AG09319 (cell line): ENCODE results near the gene ZBED4.

Source experiments
- DNase-seq: peaks from one replicate; pipeline ENCODE4 v3.0.0-alpha.2; 2010; ENCODE audit warnings: low read depth; ENCODE audit errors: extremely low read depth
- TF ChIP-seq, protein P1 (sequence below): IDR thresholded peaks from 2 replicates; pipeline ENCODE4 v1.5.1; 2011; ENCODE audit warnings: low read depth, mild to moderate bottlenecking, inconsistent platforms, low read length, moderate library complexity

Gene ZBED4

DNA sequence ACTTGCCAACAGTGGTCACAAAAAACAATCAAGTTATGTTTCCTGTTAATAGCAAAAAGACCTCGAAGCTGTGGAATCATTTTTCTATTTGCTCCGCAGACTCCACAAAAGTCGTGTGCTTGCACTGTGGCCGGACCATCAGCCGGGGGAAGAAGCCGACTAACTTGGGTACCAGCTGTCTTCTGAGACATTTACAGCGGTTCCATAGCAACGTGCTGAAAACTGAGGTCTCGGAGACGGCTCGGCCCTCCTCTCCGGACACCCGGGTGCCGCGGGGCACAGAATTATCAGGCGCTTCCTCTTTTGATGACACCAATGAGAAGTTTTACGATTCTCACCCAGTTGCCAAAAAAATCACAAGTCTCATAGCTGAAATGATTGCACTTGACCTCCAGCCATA, 31.6 kb downstream of the ZBED4 start:
- TF ChIP-seq, protein P1, sequence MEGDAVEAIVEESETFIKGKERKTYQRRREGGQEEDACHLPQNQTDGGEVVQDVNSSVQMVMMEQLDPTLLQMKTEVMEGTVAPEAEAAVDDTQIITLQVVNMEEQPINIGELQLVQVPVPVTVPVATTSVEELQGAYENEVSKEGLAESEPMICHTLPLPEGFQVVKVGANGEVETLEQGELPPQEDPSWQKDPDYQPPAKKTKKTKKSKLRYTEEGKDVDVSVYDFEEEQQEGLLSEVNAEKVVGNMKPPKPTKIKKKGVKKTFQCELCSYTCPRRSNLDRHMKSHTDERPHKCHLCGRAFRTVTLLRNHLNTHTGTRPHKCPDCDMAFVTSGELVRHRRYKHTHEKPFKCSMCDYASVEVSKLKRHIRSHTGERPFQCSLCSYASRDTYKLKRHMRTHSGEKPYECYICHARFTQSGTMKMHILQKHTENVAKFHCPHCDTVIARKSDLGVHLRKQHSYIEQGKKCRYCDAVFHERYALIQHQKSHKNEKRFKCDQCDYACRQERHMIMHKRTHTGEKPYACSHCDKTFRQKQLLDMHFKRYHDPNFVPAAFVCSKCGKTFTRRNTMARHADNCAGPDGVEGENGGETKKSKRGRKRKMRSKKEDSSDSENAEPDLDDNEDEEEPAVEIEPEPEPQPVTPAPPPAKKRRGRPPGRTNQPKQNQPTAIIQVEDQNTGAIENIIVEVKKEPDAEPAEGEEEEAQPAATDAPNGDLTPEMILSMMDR, result no peak

DNA sequence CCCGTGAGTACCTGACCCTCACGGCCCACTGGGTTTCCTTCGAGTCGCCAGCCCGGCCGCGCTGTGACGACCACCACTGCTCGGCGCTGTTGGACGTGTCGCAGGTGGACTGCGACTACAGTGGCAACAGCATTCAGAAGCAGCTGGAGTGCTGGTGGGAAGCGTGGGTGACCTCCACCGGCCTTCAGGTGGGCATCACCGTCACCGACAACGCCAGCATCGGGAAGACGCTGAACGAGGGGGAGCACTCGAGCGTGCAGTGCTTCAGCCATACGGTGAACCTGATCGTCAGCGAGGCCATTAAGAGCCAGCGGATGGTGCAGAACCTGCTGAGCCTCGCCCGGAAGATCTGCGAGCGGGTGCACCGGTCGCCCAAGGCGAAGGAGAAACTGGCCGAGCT, 32.2 kb downstream of the ZBED4 start:
- TF ChIP-seq, protein P1, result no peak
- no peak for DNase-seq

More for the DNA sequence above, 31.6 kb downstream of the ZBED4 start:
- no peak for DNase-seq

DNA sequence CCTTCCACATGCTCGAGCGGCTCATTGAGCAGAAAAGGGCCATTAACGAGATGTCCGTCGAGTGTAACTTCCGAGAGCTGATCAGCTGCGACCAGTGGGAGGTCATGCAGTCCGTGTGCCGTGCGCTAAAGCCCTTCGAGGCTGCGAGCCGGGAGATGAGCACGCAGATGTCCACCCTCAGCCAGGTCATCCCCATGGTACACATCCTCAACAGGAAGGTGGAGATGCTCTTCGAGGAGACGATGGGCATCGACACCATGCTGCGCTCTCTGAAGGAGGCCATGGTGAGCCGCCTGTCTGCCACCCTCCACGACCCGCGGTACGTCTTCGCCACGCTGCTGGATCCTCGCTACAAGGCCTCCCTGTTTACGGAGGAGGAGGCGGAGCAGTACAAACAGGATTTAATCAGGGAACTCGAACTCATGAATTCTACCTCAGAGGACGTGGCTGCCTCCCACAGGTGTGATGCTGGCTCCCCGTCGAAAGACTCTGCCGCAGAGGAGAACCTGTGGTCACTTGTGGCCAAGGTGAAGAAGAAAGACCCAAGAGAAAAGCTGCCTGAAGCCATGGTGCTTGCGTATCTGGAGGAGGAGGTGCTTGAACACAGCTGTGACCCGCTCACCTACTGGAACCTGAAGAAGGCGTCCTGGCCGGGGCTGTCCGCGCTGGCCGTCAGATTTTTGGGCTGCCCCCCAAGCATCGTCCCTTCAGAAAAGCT, 32.9 kb downstream of the ZBED4 start:
- no peak for DNase-seq
- TF ChIP-seq, protein P1, result no peak

DNA sequence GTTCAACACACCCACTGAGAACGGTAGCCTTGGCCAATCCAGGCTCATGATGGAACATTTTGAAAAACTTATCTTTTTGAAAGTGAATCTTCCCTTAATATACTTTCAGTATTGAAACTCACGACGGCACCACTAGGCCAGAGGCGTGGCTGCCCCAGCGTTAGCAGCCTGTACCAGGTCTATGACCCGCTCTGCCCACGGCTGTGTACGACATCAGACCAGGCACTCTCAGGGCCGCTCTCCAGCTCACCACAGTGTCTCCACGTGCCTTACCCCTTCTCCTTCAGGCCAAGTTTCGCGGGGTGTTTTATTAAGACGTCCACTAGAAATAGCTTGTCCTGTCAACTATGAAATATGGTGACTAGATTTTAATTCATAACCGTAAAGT, 33.4 kb downstream of the ZBED4 start:
- no peak for DNase-seq
- TF ChIP-seq, protein P1, result no peak

DNA sequence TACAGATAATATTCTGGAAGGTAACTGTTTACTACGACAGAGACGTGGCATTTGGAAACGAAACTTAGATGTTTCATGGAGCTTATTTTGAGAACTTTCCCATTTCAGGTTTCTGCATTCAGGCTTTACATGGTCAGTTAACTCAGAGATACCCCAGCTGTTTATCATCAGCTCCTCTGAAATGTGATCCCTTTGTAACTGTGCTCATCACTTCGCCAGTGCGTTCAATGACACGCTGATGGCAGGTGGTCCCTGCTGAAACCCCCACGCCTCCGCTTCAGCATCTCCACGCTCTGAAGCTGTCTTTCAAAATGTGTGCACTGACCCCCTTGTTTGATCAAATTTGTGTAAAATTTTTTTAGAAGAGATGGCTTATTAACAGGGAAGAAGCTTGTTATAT, 34.1 kb downstream of the ZBED4 start:
- TF ChIP-seq, protein P1, result no peak

DNA sequence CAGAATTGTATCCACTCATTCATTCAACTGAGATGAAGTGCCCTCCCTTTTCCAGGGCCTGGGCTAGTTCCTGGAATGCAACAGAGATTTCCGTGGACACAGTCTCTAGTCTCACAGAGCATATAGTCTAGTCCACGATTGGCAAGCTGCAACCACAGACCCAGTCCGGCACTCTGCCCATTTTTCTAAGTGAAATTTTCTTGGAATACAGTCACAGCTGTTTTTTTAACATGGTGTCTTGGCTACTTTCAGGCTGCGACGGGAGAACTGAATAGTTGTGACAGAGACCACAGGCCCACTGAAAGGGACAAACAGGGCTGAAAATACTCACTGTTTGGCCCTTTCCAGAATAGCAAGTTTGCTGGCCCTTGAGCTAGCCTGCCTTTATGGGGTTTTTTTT, 35.4 kb downstream of the ZBED4 start:
- TF ChIP-seq, protein P1, result no peak
- DNase-seq, result no peak

More for the DNA sequence above, 34.1 kb downstream of the ZBED4 start:
- no peak for DNase-seq

DNA sequence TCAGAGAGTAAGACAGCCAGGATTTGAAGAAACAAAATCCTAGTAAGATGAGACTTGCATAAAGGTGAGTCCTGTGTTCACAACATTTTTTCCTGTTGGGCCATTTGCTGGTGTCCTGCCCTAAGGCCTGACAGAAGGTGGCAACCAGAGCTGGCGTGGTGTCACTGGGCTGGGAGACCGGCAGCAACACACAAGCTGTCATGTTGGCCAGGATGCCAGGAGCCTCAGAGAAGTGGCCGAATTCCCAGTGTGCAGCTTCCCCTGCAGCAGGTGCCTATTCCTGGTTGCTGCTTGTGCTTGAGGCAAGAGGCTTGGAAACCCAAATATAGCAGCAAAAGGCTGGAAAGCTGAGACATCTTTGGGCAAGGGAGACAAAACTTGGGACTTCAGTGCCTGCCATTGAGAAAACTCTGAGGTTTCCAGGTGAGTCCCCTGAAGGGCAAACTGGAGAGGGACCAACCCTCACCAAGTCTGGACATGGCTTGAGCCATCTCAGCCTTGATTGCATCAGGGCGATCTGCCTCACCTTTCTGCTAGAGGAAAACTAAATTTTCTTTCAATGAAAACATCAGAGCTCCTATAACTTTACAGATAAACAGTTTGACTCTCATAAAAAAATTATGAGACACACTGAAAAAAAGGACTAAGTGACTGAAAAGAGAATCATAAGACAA, 38.7 kb downstream of the ZBED4 start:
- TF ChIP-seq, protein P1, result no peak
- DNase-seq, result no peak
